Progenitor cell of endocrine pancreas (in vitro differentiated cells): ENCODE data around the gene SEMG2. TPM values are rescaled to one million over a fixed set of nuclear protein-coding genes. Genes with fewer than 3 reads are reported as not detected.

Experiments used
- DNase-seq: peaks from one replicate; pipeline ENCODE4 v3.0.0; 2021; ENCODE audit warnings: low spot score; ENCODE audit not compliant: unreplicated experiment
- H3K27ac Mint-ChIP-seq: 2 replicates; pipeline ENCODE4 v1.8.0; 2021; ENCODE audit warnings: mild to moderate bottlenecking, moderate library complexity, mixed read lengths
- H3K27me3 Mint-ChIP-seq: 2 replicates; pipeline ENCODE4 v1.8.0; 2021; ENCODE audit warnings: mixed read lengths
- H3K36me3 Mint-ChIP-seq: 2 replicates; pipeline ENCODE4 v1.8.0; 2022; ENCODE audit warnings: mixed read lengths; ENCODE audit not compliant: insufficient read depth
- H3K4me1 Mint-ChIP-seq: 2 replicates; pipeline ENCODE4 v1.8.0; 2021; ENCODE audit warnings: low read depth, mixed read lengths
- H3K4me3 Mint-ChIP-seq: 2 replicates; pipeline ENCODE4 v1.8.0; 2021; ENCODE audit warnings: low read depth, mild to moderate bottlenecking, moderate library complexity, mixed read lengths
- H3K9me3 Mint-ChIP-seq: 2 replicates; pipeline ENCODE4 v1.8.0; 2021; ENCODE audit warnings: low read depth, mixed read lengths
- CTCF ChIP-seq: fragments of 200-600 bp; sonication (generic); IDR thresholded peaks from one replicate; pipeline ENCODE4 v1.5.0; 2021; ENCODE audit warnings: antibody characterized with exemption, mild to moderate bottlenecking; ENCODE audit not compliant: unreplicated experiment
- total RNA-seq: library from RNA; stranded (reverse); gene quantifications from 2 replicates; pipeline ENCODE4 v1.2.1, GENCODE V29; 2021

SEMG2 gene
- total RNA-seq, 1 donor from 2014 or later: not detected

GRCh38 chr20:45211569-45212474 is 9.4 kb upstream of the SEMG2 start:
- no peak overlapping the region for H3K4me3 Mint-ChIP-seq
- H3K27ac Mint-ChIP-seq: no peak overlapping the region

GRCh38 chr20:45212836-45213235 is 8.3 kb upstream of the SEMG2 start:
- Mint-ChIP-seq H3K27me3 (peaks cover 23% of the 10 kb centered on the region), H3K4me1 (no peaks in the 10 kb centered on the region), H3K4me3 (no peak overlapping the region), H3K27ac (no peak overlapping the region), H3K36me3 (no peaks in the 10 kb centered on the region), H3K9me3 (no peaks in the 10 kb centered on the region)
- no peak for DNase-seq
- no peak for TF ChIP-seq CTCF

More at GRCh38 chr20:45211569-45212474, 9.4 kb upstream of the SEMG2 start:
- TF ChIP-seq CTCF: no peak
- peaks cover 25% of the 10 kb centered on the region for H3K27me3 Mint-ChIP-seq
- H3K4me1 Mint-ChIP-seq: peaks cover under 1% of the 10 kb centered on the region
- no peak for DNase-seq
- H3K36me3 Mint-ChIP-seq: no peaks in the 10 kb centered on the region
- H3K9me3 Mint-ChIP-seq: no peaks in the 10 kb centered on the region

GRCh38 chr20:45218124-45218523 is 3.0 kb upstream of the SEMG2 start:
- peaks cover 33% of the 10 kb centered on the region for H3K27me3 Mint-ChIP-seq
- no peaks in the 10 kb centered on the region for H3K4me1 Mint-ChIP-seq
- no peaks in the 10 kb centered on the region for H3K36me3 Mint-ChIP-seq
- no peak for DNase-seq
- TF ChIP-seq CTCF: no peak
- no peak overlapping the region for H3K4me3 Mint-ChIP-seq
- H3K9me3 Mint-ChIP-seq: no peaks in the 10 kb centered on the region
- H3K27ac Mint-ChIP-seq: no peak overlapping the region

- no peak overlapping the region for H3K4me3 Mint-ChIP-seq
- DNase-seq: no peak
Measured at GRCh38 chr20:45218636-45219035, 2.5 kb upstream of the SEMG2 start.

GRCh38 chr20:45223136-45223535 is 2.0 kb downstream of the SEMG2 start:
- H3K27ac Mint-ChIP-seq: no peak overlapping the region
- no peak overlapping the region for H3K4me3 Mint-ChIP-seq
- no peaks in the 10 kb centered on the region for H3K36me3 Mint-ChIP-seq
- no peak for TF ChIP-seq CTCF
- no peaks in the 10 kb centered on the region for H3K4me1 Mint-ChIP-seq
- DNase-seq: no peak
- no peaks in the 10 kb centered on the region for H3K9me3 Mint-ChIP-seq
- H3K27me3 Mint-ChIP-seq: peaks cover 57% of the 10 kb centered on the region

More at GRCh38 chr20:45218636-45219035, 2.5 kb upstream of the SEMG2 start:
- Mint-ChIP-seq H3K36me3 (no peaks in the 10 kb centered on the region), H3K4me1 (no peaks in the 10 kb centered on the region), H3K27ac (no peak overlapping the region), H3K27me3 (peaks cover 33% of the 10 kb centered on the region), H3K9me3 (no peaks in the 10 kb centered on the region)
- no peak for TF ChIP-seq CTCF
